H1 (cell line): Measurements from ENCODE around the gene CLCNKB. TPM values are rescaled to one million over a fixed set of nuclear protein-coding genes. Genes with fewer than 3 reads are reported as not detected.

ENCODE experiments used
- CTCF ChIA-PET: fragments of 300-600 bp; sonication (Branson Sonifier 250); formaldehyde crosslinking; loops from one replicate; lab custom pipeline; 2021; ENCODE audit not compliant: partially characterized antibody; lab: Charles Lee
- POLR2A ChIA-PET: fragments of 300-600 bp; sonication (Branson Sonifier 250); formaldehyde crosslinking; loops from one replicate; lab custom pipeline; 2021; ENCODE audit warnings: inconsistent platforms; ENCODE audit not compliant: partially characterized antibody; lab: Charles Lee
- DNase-seq, 2 experiments: peaks; one replicate each; pipeline versions ENCODE4 v3.0.0 to v3.0.0-alpha.2; 2010 to 2022; ENCODE audit warnings: low spot score in 2 of 2, low read depth in 1 of 2, mixed read lengths in 1 of 2
- FAIRE-seq: peaks from 2 replicates; lab custom pipeline; 2011; peaks lifted over from hg19 to GRCh38; lab: Jason Lieb, UNC
- H2AFZ ChIP-seq: 2 replicates; pipeline ENCODE4 v1.8.1; 2012; ENCODE audit warnings: low read length, inconsistent platforms
- H2AK5ac ChIP-seq: 2 replicates; pipeline ENCODE4 v1.6.1; 2013; ENCODE audit warnings: low read depth, low read length
- H2BK120ac ChIP-seq: replicated peaks from 2 replicates; pipeline ENCODE3; 2013; ENCODE audit warnings: low read depth, low read length, inconsistent platforms
- H2BK12ac ChIP-seq: 2 replicates; pipeline ENCODE4 v1.6.1; 2013; ENCODE audit warnings: low read depth, low read length
- H2BK15ac ChIP-seq: 2 replicates; pipeline ENCODE4 v1.6.1; 2013; ENCODE audit warnings: low read length
- H2BK20ac ChIP-seq: 2 replicates; pipeline ENCODE4 v1.6.1; 2013; ENCODE audit warnings: low read length
- H2BK5ac ChIP-seq: 2 replicates; pipeline ENCODE4 v1.6.1; 2013; ENCODE audit warnings: low read depth, low read length
- H3K14ac ChIP-seq: 2 replicates; pipeline ENCODE4 v1.6.1; 2013; ENCODE audit warnings: inconsistent platforms; ENCODE audit not compliant: insufficient read length
- H3K18ac ChIP-seq: 2 replicates; pipeline ENCODE4 v1.6.1; 2013; ENCODE audit warnings: low read length; ENCODE audit errors: extremely low read depth
- H3K23ac ChIP-seq: 2 replicates; pipeline ENCODE4 v1.6.1; 2013; ENCODE audit warnings: inconsistent platforms; ENCODE audit not compliant: insufficient read length
- H3K23me2 ChIP-seq: 2 replicates; pipeline ENCODE4 v1.6.1; 2013; ENCODE audit warnings: low read depth, low read length
- H3K27ac ChIP-seq: 2 replicates; pipeline ENCODE4 v1.6.1; 2011; ENCODE audit warnings: low read depth, low read length, inconsistent platforms
- H3K27me3 ChIP-seq, 4 experiments: replicated peaks in 1 of 4; 1 replicate in 1 of 4; 2 replicates in 3 of 4; pipeline versions ENCODE4 v1.6.1 to v1.8.1; 2011 to 2013; ENCODE audit warnings: low read length in 3 of 4, mild to moderate bottlenecking in 3 of 4, inconsistent platforms in 2 of 4, mixed read lengths in 2 of 4, moderate library complexity in 1 of 4; ENCODE audit not compliant: control insufficient read depth in 3 of 4, insufficient read depth in 3 of 4; ENCODE audit errors: extremely low read depth in 1 of 4
- H3K36me3 ChIP-seq, 4 experiments: 2 replicates each; pipeline versions ENCODE4 v1.6.1 to v1.8.1; 2011 to 2013; ENCODE audit warnings: mild to moderate bottlenecking in 4 of 4, low read length in 3 of 4, moderate library complexity in 2 of 4, control low read depth in 1 of 4, inconsistent platforms in 1 of 4; ENCODE audit not compliant: insufficient read depth in 4 of 4, control insufficient read depth in 2 of 4
- H3K4ac ChIP-seq: replicated peaks from 2 replicates; pipeline ENCODE3; 2013; ENCODE audit warnings: low read length, low read depth, mixed read lengths, inconsistent platforms; ENCODE audit not compliant: insufficient read length
- H3K4me1 ChIP-seq, 4 experiments: replicated peaks in 1 of 4; 1 replicate in 1 of 4; 2 replicates in 3 of 4; pipeline versions ENCODE4 v1.6.1 to v1.8.1; 2011 to 2013; ENCODE audit warnings: low read length in 3 of 4, inconsistent platforms in 2 of 4, mixed read lengths in 1 of 4; ENCODE audit not compliant: insufficient read depth in 4 of 4, control insufficient read depth in 3 of 4
- H3K4me2 ChIP-seq, 2 experiments: 2 replicates each; pipeline versions ENCODE4 v1.6.1 to v1.8.1; 2011 to 2013; ENCODE audit warnings: low read depth in 2 of 2, low read length in 2 of 2, control low read depth in 1 of 2, inconsistent platforms in 1 of 2, mild to moderate bottlenecking in 1 of 2; ENCODE audit not compliant: insufficient read depth in 1 of 2
- H3K4me3 ChIP-seq, 4 experiments: fragments of 200-600, 300-600 bp in 1 of 4; sonication (generic), shearing (Covaris generic), sonication (Bioruptor Twin) in 1 of 4; 2 replicates each; pipeline versions ENCODE4 v1.5.1 to v1.8.1; 2011 to 2016; ENCODE audit warnings: low read length in 4 of 4, low read depth in 3 of 4, control low read depth in 2 of 4, inconsistent platforms in 2 of 4, mild to moderate bottlenecking in 2 of 4, mixed read lengths in 1 of 4, moderate library complexity in 1 of 4; ENCODE audit not compliant: insufficient read depth in 2 of 4; ENCODE audit errors: extremely low read depth in 1 of 4
- H3K56ac ChIP-seq: replicated peaks from 2 replicates; pipeline ENCODE3; 2013; ENCODE audit warnings: low read depth, mild to moderate bottlenecking, mixed read lengths, low read length, inconsistent platforms; ENCODE audit not compliant: insufficient read length
- H3K79me1 ChIP-seq: 2 replicates; pipeline ENCODE4 v1.6.1; 2013; ENCODE audit warnings: low read depth, low read length, control low read depth
- H3K79me2 ChIP-seq, 2 experiments: 2 replicates each; pipeline versions ENCODE4 v1.6.1 to v1.8.1; 2012 to 2013; ENCODE audit warnings: low read length in 2 of 2, mild to moderate bottlenecking in 2 of 2, inconsistent platforms in 1 of 2; ENCODE audit not compliant: insufficient read depth in 2 of 2, control insufficient read depth in 1 of 2
- H3K9ac ChIP-seq, 4 experiments: replicated peaks in 1 of 4; 1 replicate in 1 of 4; 2 replicates in 3 of 4; pipeline versions ENCODE4 v1.6.1 to v1.8.1; 2011 to 2013; ENCODE audit warnings: low read depth in 3 of 4, low read length in 3 of 4, control low read depth in 2 of 4, mild to moderate bottlenecking in 2 of 4, moderate library complexity in 2 of 4, inconsistent platforms in 1 of 4; ENCODE audit errors: extremely low read depth in 1 of 4
- H3K9me3 ChIP-seq, 2 experiments: 2 replicates each; pipeline versions ENCODE4 v1.6.1 to v1.8.1; 2012 to 2013; ENCODE audit warnings: mild to moderate bottlenecking in 2 of 2, moderate library complexity in 2 of 2, control low read depth in 1 of 2, inconsistent platforms in 1 of 2, low read depth in 1 of 2, low read length in 1 of 2, mixed read lengths in 1 of 2; ENCODE audit not compliant: insufficient read depth in 2 of 2
- H4K20me1 ChIP-seq, 2 experiments: replicated peaks in 1 of 2; 2 replicates each; pipeline versions ENCODE3 to v1.8.1; 2011 to 2013; ENCODE audit warnings: inconsistent platforms in 2 of 2, low read length in 2 of 2, mild to moderate bottlenecking in 1 of 2; ENCODE audit not compliant: insufficient read depth in 2 of 2, control insufficient read depth in 1 of 2
- H4K5ac ChIP-seq: 2 replicates; pipeline ENCODE4 v1.6.1; 2013; ENCODE audit warnings: low read length, low read depth, mixed read lengths, inconsistent platforms; ENCODE audit not compliant: insufficient read length
- H4K8ac ChIP-seq: 2 replicates; pipeline ENCODE4 v1.8.0; 2013; ENCODE audit warnings: mild to moderate bottlenecking, moderate library complexity, low read length, inconsistent platforms; ENCODE audit not compliant: insufficient read depth; ENCODE audit errors: extremely low read depth
- H4K91ac ChIP-seq: replicated peaks from 2 replicates; pipeline ENCODE3; 2013; ENCODE audit warnings: low read length, mixed read lengths, inconsistent platforms; ENCODE audit not compliant: insufficient read length
- BCL11A ChIP-seq, 2 experiments: IDR thresholded peaks; one replicate each; pipeline ENCODE4 v1.6.1; 2011; ENCODE audit warnings: low read depth in 2 of 2, low read length in 2 of 2, mild to moderate bottlenecking in 2 of 2
- CBX5 ChIP-seq: fragments of 300-800, 300-1000 bp; sonication (generic); IDR thresholded peaks from 2 replicates; pipeline ENCODE4 v1.7.1; 2016; ENCODE audit warnings: antibody characterized with exemption, low read length, low read depth
- EGR1 ChIP-seq: IDR thresholded peaks from 2 replicates; pipeline ENCODE4 v1.6.1; 2011; ENCODE audit warnings: low read depth, low read length, borderline replicate concordance
- EP300 ChIP-seq, 2 experiments: IDR thresholded peaks; 1 replicate in 1 of 2; 2 replicates in 1 of 2; pipeline ENCODE4 v1.6.1; 2011 to 2012; ENCODE audit warnings: low read depth in 2 of 2, low read length in 2 of 2, mild to moderate bottlenecking in 2 of 2, borderline replicate concordance in 1 of 2, inconsistent platforms in 1 of 2, moderate library complexity in 1 of 2
- EZH2 ChIP-seq: fragments of 200-600 bp; sonication (generic); IDR thresholded peaks from 2 replicates; pipeline ENCODE4 v1.7.1; 2012; ENCODE audit warnings: low read depth, mild to moderate bottlenecking, moderate library complexity, low read length, inconsistent platforms; ENCODE audit not compliant: severe bottlenecking
- JUND ChIP-seq: IDR thresholded peaks from 2 replicates; pipeline ENCODE4 v1.6.1; 2011; ENCODE audit warnings: mild to moderate bottlenecking, improper control_type of control experiment, low read length
- KDM1A ChIP-seq: fragments of 200-600, 300-600 bp; sonication (generic); IDR thresholded peaks from 2 replicates; pipeline ENCODE4 v1.7.1; 2016; ENCODE audit warnings: mild to moderate bottlenecking, low read length, borderline replicate concordance
- SAP30 ChIP-seq: fragments of 300-600 bp; sonication (generic); IDR thresholded peaks from 2 replicates; pipeline ENCODE4 v1.7.1; 2012; ENCODE audit warnings: low read length, moderate library complexity, mild to moderate bottlenecking, inconsistent platforms; ENCODE audit not compliant: insufficient read depth, insufficient replicate concordance
- SUZ12 ChIP-seq: fragments of 200-600 bp; sonication (generic); IDR thresholded peaks from 2 replicates; pipeline ENCODE4 v1.6.1; 2012; ENCODE audit warnings: mild to moderate bottlenecking, inconsistent platforms, low read length, moderate library complexity, mixed read lengths
- TCF12 ChIP-seq: IDR thresholded peaks from 2 replicates; pipeline ENCODE4 v1.6.1; 2011; ENCODE audit warnings: low read depth, mild to moderate bottlenecking, low read length
- WGBS, 2 experiments: shearing (Covaris generic) in 1 of 2; methylation state at CpG; one replicate each; pipeline versions ENCODE4 v1.1.6 to v1.1.7; 2013 to 2015; ENCODE audit warnings: low lambda C conversion rate in 2 of 2, mixed read lengths in 2 of 2, inconsistent platforms in 1 of 2, low coverage in 1 of 2, missing lambda C conversion rate in 1 of 2; ENCODE audit not compliant: insufficient replicate concordance in 2 of 2, insufficient coverage in 1 of 2, insufficient read length in 1 of 2; ENCODE audit errors: extremely low coverage in 1 of 2, missing lambda C conversion rate in 1 of 2; 5-methylcytosine and 5-hydroxymethylcytosine counted together
- polyA plus RNA-seq, 7 experiments: library from polyadenylated mRNA; depleted of rRNA in 3 of 7; stranded (reverse) in 5 of 7; unstranded in 2 of 7; fragments of >200 nt in 5 of 7; fragments of 200-250 nt in 2 of 7; gene quantifications; 1 replicate in 5 of 7; 2 replicates in 1 of 7; 4 replicates in 1 of 7; pipeline versions ENCODE4 v1.2.1 to v1.2.3, GENCODE V29; 2011 to 2013; ENCODE audit warnings: missing spikeins in 2 of 7, mixed read lengths in 2 of 7
- total RNA-seq: library from RNA; stranded (reverse); fragmentation: NEBNext Ultra II Directional; extraction: Animal tissue kit (Norgen Biotek cat#: 25700); gene quantifications from 2 replicates; pipeline ENCODE4 v1.2.1, GENCODE V29; 2021

Gene CLCNKB
- total and polyA plus RNA-seq, 2 of the 8 experiments (the other 6 are each of a cell fraction or from before 2014, with no cell fraction given) = 1.2 to 3.5 TPM

DNA sequence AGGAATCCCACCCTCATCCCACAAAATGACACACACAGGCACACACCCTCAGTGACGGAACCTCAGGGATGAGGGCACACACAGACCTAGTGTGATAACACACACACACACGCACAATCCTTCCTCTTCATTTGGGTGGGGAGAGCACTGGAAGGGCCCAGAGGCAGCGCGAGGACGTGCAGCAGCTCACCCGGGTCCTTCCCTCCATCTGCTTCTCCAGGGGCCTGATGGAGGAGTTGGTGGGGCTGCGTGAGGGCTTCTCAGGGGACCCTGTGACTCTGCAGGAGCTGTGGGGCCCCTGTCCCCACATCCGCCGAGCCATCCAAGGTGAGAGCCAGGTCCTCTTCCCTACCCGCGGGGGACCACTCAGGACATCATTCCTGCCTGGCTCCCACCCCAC, 21.2 kb upstream of the CLCNKB start:
- CTCF ChIA-PET = interaction anchor here (1.3 to 6.7 kb wide), 3 partner anchors 10 to 230 kb away, joined by 3 to 74 read pairs (median 41); no protein-coding TSS in a partner anchor
- Histone ChIP-seq H2BK5ac (0 out of 2 replicates have a peak overlapping the region, but pooled peaks have one; percentile 73), H3K18ac (no peak overlapping the region), H2AK5ac (no peak overlapping the region), H3K9me3 (no peaks in the 10 kb centered on the region), H3K23me2 (no peaks in the 10 kb centered on the region), H3K4me1 (peaks cover 0 to 14% (median 7%) of the 10 kb centered on the region in 4 experiments; a peak in 5 of 7 replicates), H3K27me3 (peaks cover 0 to 7% (median 2%) of the 10 kb centered on the region in 4 experiments; a peak in 3 of 7 replicates), H4K91ac (no peak overlapping the region), H2BK15ac (no peak overlapping the region), H3K23ac (no peak overlapping the region), H4K8ac (no peak overlapping the region), H3K4me3 (no peak overlapping the region), H4K5ac (no peak overlapping the region), H2BK12ac (no peak overlapping the region; the same call in 1 of the 2 replicates), H3K4me2 (no peak overlapping the region), H2BK120ac (no peak overlapping the region), H2BK20ac (no peak overlapping the region), H3K36me3 (no peaks in the 10 kb centered on the region), H3K79me1 (no peaks in the 10 kb centered on the region), H3K27ac (no peak overlapping the region), H3K14ac (no peak overlapping the region), H2AFZ (no peak overlapping the region), H3K4ac (no peak overlapping the region), H4K20me1 (no peaks in the 10 kb centered on the region), H3K79me2 (no peaks in the 10 kb centered on the region), H3K9ac (no peak overlapping the region), H3K56ac (no peak overlapping the region)
- DNase-seq = no peak
- POLR2A ChIA-PET = interaction anchor here (1.1 kb wide), 1 partner anchor 10 kb away, joined by 3 read pairs; no protein-coding TSS in a partner anchor
- 79% methylated on average over 10 of the region's 11 CpGs; no CpG with 5 or more reads in 1 of the 2 experiments for WGBS, 2 experiments
- FAIRE-seq = no peak
- TF ChIP-seq EGR1 = no peak
- TF ChIP-seq CBX5 = no peak
- no peak for TF ChIP-seq TCF12
- no peak for TF ChIP-seq SAP30
- TF ChIP-seq JUND = no peak
- TF ChIP-seq SUZ12 = no peak
- TF ChIP-seq EZH2 = no peak
- no peak for TF ChIP-seq BCL11A (IDR thresholded peaks at IDR 0.05; ENCODE audit: low read depth in 2 of 2, low read length in 2 of 2)
- no peak for TF ChIP-seq EP300 (IDR thresholded peaks at IDR 0.05; ENCODE audit: borderline replicate concordance in 1 of 2, low read depth in 2 of 2, low read length in 2 of 2)
- TF ChIP-seq KDM1A = no peak
- TF ChIP-seq, all 59 proteins: peak for 0
